Measurements from ENCODE around the gene TMEM223. TPM values are rescaled to one million over a fixed set of nuclear protein-coding genes. Genes with fewer than 3 reads are reported as not detected.

The TMEM223 gene
- total RNA-seq, 1 donor from 2014 or later, result 32.8 TPM

GRCh38 chr11:62782753-62783152 is 9.1 kb downstream of the TMEM223 start:
- H3K4me3 ChIP-seq (ENCODE audit: low read depth, low read length), result no peak overlapping the region
- no peak for TF ChIP-seq CTCF (IDR thresholded peaks at IDR 0.05; ENCODE audit: insufficient read depth, low read length, poor library complexity, severe bottlenecking)
- H3K27me3 ChIP-seq (ENCODE audit: control insufficient read depth, insufficient read depth, low read length), result no peaks in the 10 kb centered on the region
- H3K36me3 ChIP-seq (ENCODE audit: control insufficient read depth, insufficient read depth, low read length), result peaks cover 2% of the 10 kb centered on the region
- DNase-seq (ENCODE audit: low read depth), result no peak

GRCh38 chr11:62778441-62778840 is 13.4 kb downstream of the TMEM223 start:
- peaks cover 4% of the 10 kb centered on the region for H3K36me3 ChIP-seq (ENCODE audit: control insufficient read depth, insufficient read depth, low read length)
- no peak for TF ChIP-seq CTCF (IDR thresholded peaks at IDR 0.05; ENCODE audit: insufficient read depth, low read length, poor library complexity, severe bottlenecking)
- DNase-seq (ENCODE audit: low read depth), result no peak
- no peaks in the 10 kb centered on the region for H3K27me3 ChIP-seq (ENCODE audit: control insufficient read depth, insufficient read depth, low read length)
- H3K4me3 ChIP-seq (ENCODE audit: low read depth, low read length), result no peak overlapping the region

GRCh38 chr11:62777389-62777788 is 14.4 kb downstream of the TMEM223 start:
- peaks cover 4% of the 10 kb centered on the region for H3K36me3 ChIP-seq (ENCODE audit: control insufficient read depth, insufficient read depth, low read length)
- no peak for DNase-seq (ENCODE audit: low read depth)
- no peak overlapping the region for H3K4me3 ChIP-seq (ENCODE audit: low read depth, low read length)
- no peaks in the 10 kb centered on the region for H3K27me3 ChIP-seq (ENCODE audit: control insufficient read depth, insufficient read depth, low read length)
- no peak for TF ChIP-seq CTCF (IDR thresholded peaks at IDR 0.05; ENCODE audit: insufficient read depth, low read length, poor library complexity, severe bottlenecking)

- H3K27me3 ChIP-seq (ENCODE audit: control insufficient read depth, insufficient read depth, low read length), result no peaks in the 10 kb centered on the region
- H3K4me3 ChIP-seq (ENCODE audit: low read depth, low read length), result no peak overlapping the region
- peaks cover 4% of the 10 kb centered on the region for H3K36me3 ChIP-seq (ENCODE audit: control insufficient read depth, insufficient read depth, low read length)
- no peak for TF ChIP-seq CTCF (IDR thresholded peaks at IDR 0.05; ENCODE audit: insufficient read depth, low read length, poor library complexity, severe bottlenecking)
- DNase-seq (ENCODE audit: low read depth), result no peak
Observed at GRCh38 chr11:62775646-62776045, 16.2 kb downstream of the TMEM223 start.

- TF ChIP-seq CTCF (IDR thresholded peaks at IDR 0.05; ENCODE audit: insufficient read depth, low read length, poor library complexity, severe bottlenecking), result no peak
- Histone ChIP-seq H3K4me3 (ENCODE audit: low read depth, low read length) (no peak overlapping the region), H3K27me3 (ENCODE audit: control insufficient read depth, insufficient read depth, low read length) (no peaks in the 10 kb centered on the region), H3K36me3 (ENCODE audit: control insufficient read depth, insufficient read depth, low read length) (peaks cover 4% of the 10 kb centered on the region)
- DNase-seq (ENCODE audit: low read depth), result no peak
Observed at GRCh38 chr11:62774407-62774806, 17.4 kb downstream of the TMEM223 start.
